GM18951 (cell line): ENCODE measurements around the gene CDH23.

Experiments used
- POLR2A ChIP-seq: IDR thresholded peaks from 4 replicates; pipeline ENCODE4 v1.6.1; 2011; ENCODE audit warnings: mild to moderate bottlenecking; ENCODE audit not compliant: insufficient read length, insufficient read depth; ENCODE audit errors: extremely low read depth
- in situ Hi-C: fragments of 300-500 bp; cut with MboI; formaldehyde crosslinking; loops from one replicate; pipeline ENCODE4 v1.12.0; 2022; ENCODE audit warnings: low sequenced_read_pairs, mixed read lengths, inconsistent platforms; ENCODE audit not compliant: unreplicated experiment

CDH23 gene

GRCh38 chr10:71840177-71840957 lies 443.6 kb downstream of the CDH23 start:
- in situ Hi-C loops, result no loop called here
- no peak for TF ChIP-seq POLR2A

GRCh38 chr10:71840958-71841335 lies 444.2 kb downstream of the CDH23 start:
- TF ChIP-seq POLR2A, result no peak
- in situ Hi-C loops, result no loop called here

DNA sequence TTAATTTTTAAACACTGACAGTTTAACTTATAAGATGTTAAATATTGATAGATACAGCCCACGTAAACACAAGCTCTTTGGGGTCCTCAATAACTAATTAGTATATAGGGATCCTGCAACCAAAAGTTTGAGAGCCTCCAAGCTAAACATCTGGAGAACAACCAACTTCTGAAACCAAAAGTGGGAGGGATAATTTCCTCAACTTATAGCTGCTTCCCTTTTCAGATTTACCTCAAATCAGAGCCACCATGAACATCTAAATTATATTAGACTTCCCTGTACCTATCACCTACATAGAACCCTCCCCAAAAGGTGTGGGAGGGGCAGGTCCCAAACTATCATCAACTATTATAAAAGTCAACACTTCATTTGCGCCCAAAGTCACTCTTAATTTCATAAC lies 445.7 kb downstream of the CDH23 start:
- TF ChIP-seq POLR2A, result no peak
- in situ Hi-C loops, result no loop called here

DNA sequence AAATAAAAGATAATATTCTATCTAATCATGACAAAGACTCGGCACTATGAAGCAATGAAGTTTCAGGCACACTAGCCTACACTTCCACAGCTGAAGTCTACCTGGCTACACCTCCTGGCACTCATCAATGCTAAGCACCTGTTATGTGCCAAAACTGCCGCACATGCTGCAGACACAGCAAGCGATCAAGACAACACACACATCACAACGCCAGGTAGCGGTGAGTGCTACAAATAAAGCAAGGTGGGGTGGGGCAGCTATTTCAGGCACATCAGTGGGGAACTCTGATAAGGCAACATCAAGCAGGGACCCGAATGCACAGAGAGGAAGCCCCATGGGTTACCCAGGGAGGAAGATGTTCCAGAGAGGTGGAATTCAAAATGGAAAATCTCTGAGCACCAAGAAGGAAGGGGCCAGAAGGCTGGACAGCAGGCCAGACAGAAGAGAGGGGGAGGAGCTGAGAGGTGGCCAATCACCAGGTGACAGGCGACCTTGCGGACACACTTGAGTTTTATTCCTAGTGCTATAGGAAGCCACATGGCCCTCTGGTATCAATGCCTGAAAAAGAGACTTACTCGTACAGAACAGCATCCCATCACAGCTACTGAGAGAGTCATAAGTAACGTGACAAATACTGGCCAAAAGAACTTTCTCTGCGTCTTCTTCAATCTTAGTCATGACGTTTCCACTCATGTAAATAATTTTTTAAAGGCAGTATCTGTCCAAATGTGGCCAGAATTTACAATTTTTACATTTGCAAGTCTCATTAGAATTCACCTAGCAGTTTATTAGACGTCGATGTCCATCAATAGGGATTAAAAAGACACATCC lies 446.4 kb downstream of the CDH23 start:
- no peak for TF ChIP-seq POLR2A
- in situ Hi-C loops, result no loop called here

DNA sequence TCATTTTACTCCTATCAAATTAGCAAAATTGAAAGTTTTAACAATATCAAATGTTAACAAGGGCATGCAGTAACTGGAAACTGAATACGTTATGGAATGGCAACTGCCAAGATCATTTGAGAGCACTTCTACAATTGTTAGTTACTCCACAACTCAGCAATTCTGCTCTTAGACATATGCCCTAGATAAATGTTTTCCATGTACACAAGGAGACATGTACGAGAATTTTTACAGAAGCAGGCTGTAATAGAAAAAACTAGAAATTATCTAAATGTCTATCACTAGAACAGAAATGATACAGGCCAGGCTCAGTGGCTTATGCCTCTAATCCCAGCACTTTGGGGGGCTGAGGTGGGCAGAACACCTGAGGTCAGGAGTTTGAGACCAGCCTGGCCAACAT lies 447.4 kb downstream of the CDH23 start:
- no peak for TF ChIP-seq POLR2A
- in situ Hi-C loops, result no loop called here

DNA sequence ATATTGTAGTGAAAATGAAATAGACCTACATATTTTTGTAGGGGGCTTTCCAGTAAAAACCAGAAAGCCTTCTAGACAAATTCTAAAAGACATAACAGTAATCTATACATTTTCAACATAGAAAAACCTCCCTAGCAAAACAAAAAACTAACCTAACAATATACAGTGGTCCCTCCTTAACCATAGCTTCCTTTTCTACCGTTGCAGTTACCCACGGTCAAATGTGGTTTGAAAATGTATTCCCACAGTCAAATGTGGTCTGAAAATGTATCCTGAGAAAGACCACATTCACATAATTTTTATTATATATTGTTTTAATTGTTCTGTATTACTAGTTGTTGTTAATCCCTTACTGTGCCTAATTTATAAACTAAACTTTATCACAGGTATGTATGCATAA lies 448.0 kb downstream of the CDH23 start:
- TF ChIP-seq POLR2A, result no peak
- in situ Hi-C loops, result no loop called here

- TF ChIP-seq POLR2A, result no peak
- in situ Hi-C loops, result no loop called here
Measured at GRCh38 chr10:71845410-71846405, 449.0 kb downstream of the CDH23 start.

DNA sequence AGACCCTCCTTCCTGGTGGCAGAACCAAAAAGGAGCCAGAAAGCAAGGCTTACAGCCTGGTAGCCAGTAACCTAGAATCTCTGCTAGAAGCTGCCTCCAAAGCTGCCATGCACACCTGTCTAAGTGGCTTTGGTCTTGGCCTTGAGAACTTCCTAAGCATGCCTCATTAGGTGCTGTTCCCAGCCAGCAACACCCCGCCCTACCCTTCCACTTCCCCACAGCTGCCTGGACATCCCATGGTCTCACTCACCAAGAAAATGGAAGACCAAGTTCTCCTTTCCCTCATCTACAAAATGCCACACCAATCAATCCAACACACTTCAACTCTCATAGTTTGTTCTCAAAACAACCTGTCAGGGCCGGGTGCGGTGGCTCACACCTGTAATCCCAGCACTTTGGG lies 450.1 kb downstream of the CDH23 start:
- TF ChIP-seq POLR2A, result no peak
- in situ Hi-C loops, result no loop called here

GRCh38 chr10:71847418-71847817 lies 450.7 kb downstream of the CDH23 start:
- in situ Hi-C loops, result no loop called here

GRCh38 chr10:71848325-71849275 lies 451.9 kb downstream of the CDH23 start:
- in situ Hi-C loops, result no loop called here
- TF ChIP-seq POLR2A, result no peak

More at GRCh38 chr10:71847418-71847817, 450.7 kb downstream of the CDH23 start:
- TF ChIP-seq POLR2A, result no peak

GRCh38 chr10:71849461-71849908 lies 452.8 kb downstream of the CDH23 start:
- TF ChIP-seq POLR2A, result no peak
- in situ Hi-C loops, result no loop called here
